Measurements from ENCODE around the gene AMOTL2. TPM values are rescaled to one million over a fixed set of nuclear protein-coding genes. Genes with fewer than 3 reads are reported as not detected.
A peak's percentile ranks its signal among the peaks of the same experiment; 100 is the strongest.

Gene AMOTL2
- total RNA-seq, 1 donor from 2014 or later = 61.9 TPM

DNA sequence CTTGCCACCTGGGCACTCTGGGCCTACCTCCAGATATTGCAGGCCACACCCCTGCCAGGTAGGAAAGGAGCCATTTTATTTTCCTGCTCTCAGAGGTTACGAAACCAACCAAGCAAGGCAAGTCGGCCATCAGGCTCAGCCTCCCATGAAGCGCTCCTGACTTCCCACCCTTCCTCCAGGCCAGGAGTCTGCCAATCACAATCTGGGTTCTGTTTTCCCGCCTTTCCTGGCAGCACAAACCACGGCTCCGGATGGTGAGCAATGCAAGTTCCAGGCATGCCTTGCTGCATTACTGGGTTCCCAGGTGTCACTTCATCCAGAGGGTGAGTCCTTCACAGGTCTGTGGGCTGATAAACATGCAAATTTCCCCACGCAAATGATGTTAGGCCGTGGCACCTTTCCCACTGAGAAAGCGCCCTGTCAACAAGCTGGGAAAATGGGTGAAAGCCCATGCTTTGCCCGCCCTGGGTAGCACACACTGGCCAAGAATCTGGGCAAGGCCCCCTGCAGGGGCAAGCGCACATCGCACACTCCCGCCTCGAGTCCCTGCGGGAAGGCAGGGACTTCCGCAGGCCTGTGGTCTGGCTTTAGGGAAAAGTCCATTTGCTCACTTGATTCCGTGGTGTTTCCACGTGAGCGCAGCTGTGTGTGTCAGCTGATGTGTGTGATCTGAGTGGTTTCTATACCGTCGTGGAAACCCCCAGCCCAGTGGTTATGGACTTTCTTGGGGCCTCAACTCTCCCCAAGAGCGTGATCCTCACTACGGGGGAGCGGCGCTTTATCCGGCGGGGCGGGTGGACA lies 62.0 kb downstream of the AMOTL2 start:
- intact Hi-C loops (cut with DNase I) = no loop called here
- DNase-seq (ENCODE audit: missing footprints) (no peak), ATAC-seq (no peak)

DNA sequence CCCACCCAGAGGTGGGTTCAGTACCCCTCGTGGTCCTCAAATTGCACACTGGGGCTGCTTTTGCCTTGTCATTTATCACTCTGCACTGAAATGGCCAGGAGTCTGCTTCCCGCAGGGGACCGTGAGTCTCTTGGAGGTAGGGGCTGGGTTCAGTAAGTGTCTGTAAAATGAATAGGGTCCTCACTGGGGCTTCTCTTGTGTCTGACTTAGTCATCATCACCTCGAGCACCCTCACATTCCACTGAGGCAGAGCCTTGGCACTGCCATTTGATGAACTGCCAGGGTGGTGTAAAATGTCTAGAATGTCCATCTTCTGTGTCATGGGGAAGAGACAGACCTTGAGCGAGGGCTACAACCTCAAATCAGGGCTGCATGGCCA lies 62.6 kb downstream of the AMOTL2 start:
- DNase-seq (ENCODE audit: missing footprints) (no peak), ATAC-seq (no peak)
- intact Hi-C loops (cut with DNase I) = no loop called here

GRCh38 chr3:134311265-134311664 lies 63.0 kb downstream of the AMOTL2 start:
- DNase-seq (ENCODE audit: missing footprints) = no peak
- ATAC-seq = no peak
- intact Hi-C loops (cut with DNase I) = no loop called here

- ATAC-seq (no peak), DNase-seq (ENCODE audit: missing footprints) (no peak)
- intact Hi-C loops (cut with DNase I) = no loop called here
Measured at GRCh38 chr3:134309987-134310700, 64.1 kb downstream of the AMOTL2 start.

DNA sequence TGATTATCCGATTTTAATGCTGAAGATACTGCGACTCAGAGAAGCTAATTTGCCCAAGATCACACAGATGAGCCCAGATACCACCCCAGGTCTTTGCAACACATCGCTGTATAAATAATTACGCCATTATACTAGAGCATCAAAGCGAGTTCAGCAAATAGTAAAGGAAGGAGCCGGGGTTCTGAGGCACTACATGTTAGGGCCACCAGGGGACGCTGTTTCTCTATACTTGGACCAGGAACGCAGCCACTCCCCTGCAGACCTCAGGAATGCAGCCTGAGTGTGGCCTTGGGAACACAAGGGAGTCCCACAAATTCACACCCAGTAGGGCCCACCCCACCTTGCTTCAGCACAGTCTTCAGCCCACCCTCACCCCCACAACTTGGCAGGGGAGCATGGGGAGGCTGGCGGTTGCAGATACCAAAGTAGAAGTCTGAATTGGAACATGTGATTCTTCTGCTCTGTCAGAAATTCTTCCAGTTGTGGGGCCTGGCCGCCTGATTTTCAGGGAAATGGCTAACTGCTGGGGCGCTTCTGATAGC lies 65.8 kb downstream of the AMOTL2 start:
- intact Hi-C loops (cut with DNase I) = loop anchor here (1.0 kb wide), 2 partner anchors 70 to 166 kb away; no protein-coding TSS in a partner anchor
- no peak for DNase-seq (ENCODE audit: missing footprints)
- peak; percentile 68 for ATAC-seq

GRCh38 chr3:134307425-134307824 lies 66.8 kb downstream of the AMOTL2 start:
- ATAC-seq (no peak), DNase-seq (ENCODE audit: missing footprints) (no peak)
- intact Hi-C loops (cut with DNase I) = no loop called here

- intact Hi-C loops (cut with DNase I) = no loop called here
- DNase-seq (ENCODE audit: missing footprints) = no peak
- no peak for ATAC-seq
Measured at GRCh38 chr3:134306320-134306719, 67.9 kb downstream of the AMOTL2 start.

Small RNAs within 50 kb of the gene (microRNA-seq; reads per million reads assigned to microRNA genes)
- not detected for gene MIR6827

Other genes starting within 250 kb of the AMOTL2 start
- gene RYK, start 123.6 kb downstream of the AMOTL2 start, total RNA-seq = 40.6 TPM
- gene ANAPC13, start 111.5 kb upstream of the AMOTL2 start, total RNA-seq = 80.5 TPM
- 36.7 TPM for gene CEP63, start 111.6 kb upstream of the AMOTL2 start, total RNA-seq